ENCODE data around the gene MYADML2. TPM values are rescaled to one million over a fixed set of nuclear protein-coding genes. Genes with fewer than 3 reads are reported as not detected.

MYADML2 gene
- total RNA-seq, 2 experiments from 2014 or later, result not detected

GRCh38 chr17:81931189-81931556, 15.9 kb downstream of the MYADML2 start:
- no peaks in the 10 kb centered on the region for H3K36me3 ChIP-seq (ENCODE audit: insufficient read depth, low read length)
- no peaks in the 10 kb centered on the region for H3K9me3 ChIP-seq (ENCODE audit: control insufficient read depth in 1 of 2, insufficient read depth in 1 of 2, low read length in 2 of 2)
- no peaks in the 10 kb centered on the region for H3K9me3 Mint-ChIP-seq
- no peak for ATAC-seq (ENCODE audit: poor library complexity)
- H3K27me3 Mint-ChIP-seq, result peaks cover 19% of the 10 kb centered on the region
- H3K27ac Mint-ChIP-seq, result no peak overlapping the region
- no peak for DNase-seq
- ChIA-PET CTCF (no interaction called here), POLR2A (no interaction called here)
- TF ChIP-seq CTCF (IDR thresholded peaks at IDR 0.05), result no peak
- H3K4me1 Mint-ChIP-seq (ENCODE audit: low read depth), result peaks cover 5% of the 10 kb centered on the region
- no peak overlapping the region for H3K27ac ChIP-seq (ENCODE audit: low read depth in 1 of 2, low read length in 2 of 2)
- intact Hi-C loops (cut with DNase I, micrococcal nuclease), result no loop called here
- H3K27me3 ChIP-seq (ENCODE audit: control insufficient read depth in 1 of 2, insufficient read depth in 2 of 2, low read length in 2 of 2), result peaks cover 19 to 20% of the 10 kb centered on the region in 2 experiments
- peaks cover 23% of the 10 kb centered on the region for H3K4me1 ChIP-seq (ENCODE audit: insufficient read depth, low read length)
- no peak overlapping the region for H3K4me3 ChIP-seq (ENCODE audit: low read length)
- H3K36me3 Mint-ChIP-seq (ENCODE audit: low read depth), result no peaks in the 10 kb centered on the region
- peak overlapping the region; percentile 43 for H3K4me3 Mint-ChIP-seq

GRCh38 chr17:81930142-81931125, 16.6 kb downstream of the MYADML2 start:
- Mint-ChIP-seq H3K27me3 (peaks cover 19% of the 10 kb centered on the region), H3K36me3 (ENCODE audit: low read depth) (no peaks in the 10 kb centered on the region), H3K9me3 (no peaks in the 10 kb centered on the region), H3K4me1 (ENCODE audit: low read depth) (peaks cover 11% of the 10 kb centered on the region), H3K27ac (no peak overlapping the region), H3K4me3 (peak overlapping the region; percentile 43)
- no peak overlapping the region for H3K27ac ChIP-seq (ENCODE audit: low read depth in 1 of 2, low read length in 2 of 2)
- no peak for DNase-seq
- POLR2A ChIA-PET, result no interaction called here
- TF ChIP-seq CTCF (IDR thresholded peaks at IDR 0.05), result no peak
- peaks cover 29% of the 10 kb centered on the region for H3K4me1 ChIP-seq (ENCODE audit: insufficient read depth, low read length)
- no peak overlapping the region for H3K4me3 ChIP-seq (ENCODE audit: low read length)
- peaks cover 19 to 20% of the 10 kb centered on the region in 2 experiments for H3K27me3 ChIP-seq (ENCODE audit: control insufficient read depth in 1 of 2, insufficient read depth in 2 of 2, low read length in 2 of 2)
- H3K9me3 ChIP-seq (ENCODE audit: control insufficient read depth in 1 of 2, insufficient read depth in 1 of 2, low read length in 2 of 2), result no peaks in the 10 kb centered on the region
- CTCF ChIA-PET, result no interaction called here
- no peak for ATAC-seq (ENCODE audit: poor library complexity)
- intact Hi-C loops (cut with DNase I, micrococcal nuclease), result no loop called here
- H3K36me3 ChIP-seq (ENCODE audit: insufficient read depth, low read length), result no peaks in the 10 kb centered on the region

GRCh38 chr17:81929253-81930141, 17.5 kb downstream of the MYADML2 start:
- Histone ChIP-seq H3K4me3 (ENCODE audit: low read length) (no peak overlapping the region), H3K27ac (ENCODE audit: low read depth in 1 of 2, low read length in 2 of 2) (no peak overlapping the region), H3K9me3 (ENCODE audit: control insufficient read depth in 1 of 2, insufficient read depth in 1 of 2, low read length in 2 of 2) (no peaks in the 10 kb centered on the region), H3K36me3 (ENCODE audit: insufficient read depth, low read length) (no peaks in the 10 kb centered on the region), H3K27me3 (ENCODE audit: control insufficient read depth in 1 of 2, insufficient read depth in 2 of 2, low read length in 2 of 2) (peaks cover 19 to 20% of the 10 kb centered on the region in 2 experiments), H3K4me1 (ENCODE audit: insufficient read depth, low read length) (peaks cover 38% of the 10 kb centered on the region)
- Mint-ChIP-seq H3K36me3 (ENCODE audit: low read depth) (no peaks in the 10 kb centered on the region), H3K27ac (no peak overlapping the region), H3K4me1 (ENCODE audit: low read depth) (peaks cover 15% of the 10 kb centered on the region), H3K4me3 (peak overlapping the region; percentile 54), H3K27me3 (peaks cover 19% of the 10 kb centered on the region), H3K9me3 (no peaks in the 10 kb centered on the region)
- CTCF ChIA-PET, result no interaction called here
- TF ChIP-seq CTCF (IDR thresholded peaks at IDR 0.05), result no peak
- DNase-seq (no peak), ATAC-seq (ENCODE audit: poor library complexity) (no peak)
- intact Hi-C loops (cut with DNase I, micrococcal nuclease), result loop anchor here (5.0 kb wide), 3 partner anchors 37 to 227 kb away; partner anchors contain the start of genes ALYREF (in 1 of the 2), ANAPC11 (in 1 of the 2), ARHGDIA (in 1 of the 2) and MRPL12 (in 1 of the 2)
- POLR2A ChIA-PET, result no interaction called here

Measured in CD4-positive, alpha-beta T cell (primary cell).